Suprapubic skin (tissue), 3 donors: ENCODE data around the gene EME2.

Experiments
- POLR2A ChIP-seq, 2 donors: fragments of 450-650 bp; IDR thresholded peaks; one replicate each; pipeline ENCODE4 v1.6.1; 2017; ENCODE audit warnings: antibody characterized with exemption in 2 of 2, mild to moderate bottlenecking in 2 of 2, moderate library complexity in 2 of 2
- TF ChIP-seq, protein P1 (sequence below), 2 donors: fragments of 200-600 bp in 1 of 2; fragments of 450-650 bp in 1 of 2; sonication (generic) in 1 of 2; IDR thresholded peaks; one replicate each; pipeline ENCODE4 v1.5.1; 2016 to 2019; ENCODE audit warnings: antibody characterized with exemption in 2 of 2, mild to moderate bottlenecking in 1 of 2, moderate library complexity in 1 of 2

DNA sequence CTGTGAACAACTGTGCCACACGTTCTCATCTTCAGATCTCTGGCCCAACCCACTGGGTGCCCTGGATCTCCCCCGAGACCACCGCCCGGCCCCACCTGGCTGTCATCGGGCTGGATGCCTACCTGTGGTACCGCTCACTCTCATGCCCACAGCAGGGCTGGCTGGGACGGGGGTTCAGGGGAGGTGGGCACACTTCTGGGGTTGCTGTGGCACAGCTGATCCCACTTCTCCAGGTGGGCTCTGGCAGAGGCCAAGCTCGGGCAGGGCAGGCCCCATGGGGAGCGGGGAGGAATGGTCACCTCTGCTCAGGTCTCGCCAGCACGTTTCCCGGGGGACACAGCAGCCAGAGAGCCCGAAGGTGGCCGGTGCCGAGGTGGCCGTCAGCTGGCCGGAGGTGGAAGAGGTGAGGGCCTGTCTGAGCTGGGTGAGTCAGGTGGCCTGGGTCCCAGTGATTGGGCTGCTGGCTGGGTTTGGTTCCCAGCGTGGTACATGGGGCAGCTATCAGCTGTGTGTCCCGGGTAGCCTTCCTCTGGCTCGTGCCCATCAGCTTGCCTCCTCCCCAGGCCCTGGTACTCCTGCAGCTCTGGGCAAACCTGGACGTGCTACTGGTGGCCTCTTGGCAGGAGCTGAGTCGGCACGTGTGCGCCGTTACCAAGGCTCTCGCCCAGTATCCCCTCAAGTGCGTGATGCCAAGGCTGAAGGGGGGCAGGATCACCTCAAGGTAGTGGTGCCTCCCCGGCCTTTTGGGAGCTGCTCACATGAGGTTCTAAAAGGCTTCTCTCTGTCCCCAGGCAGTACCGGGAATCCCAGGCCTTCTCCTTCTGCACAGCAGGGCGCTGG is 2.6 kb downstream of the EME2 start:
- TF ChIP-seq, protein P1, sequence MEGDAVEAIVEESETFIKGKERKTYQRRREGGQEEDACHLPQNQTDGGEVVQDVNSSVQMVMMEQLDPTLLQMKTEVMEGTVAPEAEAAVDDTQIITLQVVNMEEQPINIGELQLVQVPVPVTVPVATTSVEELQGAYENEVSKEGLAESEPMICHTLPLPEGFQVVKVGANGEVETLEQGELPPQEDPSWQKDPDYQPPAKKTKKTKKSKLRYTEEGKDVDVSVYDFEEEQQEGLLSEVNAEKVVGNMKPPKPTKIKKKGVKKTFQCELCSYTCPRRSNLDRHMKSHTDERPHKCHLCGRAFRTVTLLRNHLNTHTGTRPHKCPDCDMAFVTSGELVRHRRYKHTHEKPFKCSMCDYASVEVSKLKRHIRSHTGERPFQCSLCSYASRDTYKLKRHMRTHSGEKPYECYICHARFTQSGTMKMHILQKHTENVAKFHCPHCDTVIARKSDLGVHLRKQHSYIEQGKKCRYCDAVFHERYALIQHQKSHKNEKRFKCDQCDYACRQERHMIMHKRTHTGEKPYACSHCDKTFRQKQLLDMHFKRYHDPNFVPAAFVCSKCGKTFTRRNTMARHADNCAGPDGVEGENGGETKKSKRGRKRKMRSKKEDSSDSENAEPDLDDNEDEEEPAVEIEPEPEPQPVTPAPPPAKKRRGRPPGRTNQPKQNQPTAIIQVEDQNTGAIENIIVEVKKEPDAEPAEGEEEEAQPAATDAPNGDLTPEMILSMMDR (IDR thresholded peaks at IDR 0.05), result no peak
- TF ChIP-seq POLR2A (IDR thresholded peaks at IDR 0.05), result no peak
